LNCaP clone FGC (cell line): Measurements from ENCODE around the gene AIFM3.
"Not testable (repeated sequence)": the region's sequence is repeated elsewhere in the genome, so short reads cannot be mapped to it uniquely, and the experiment has no call there.

Experiments used
- DNase-seq: peaks from one replicate; pipeline ENCODE4 v3.0.0-alpha.2; 2011; ENCODE audit warnings: low read depth
- H3K4me3 ChIP-seq: 2 replicates; pipeline ENCODE4 v1.5.1; 2011; ENCODE audit warnings: mild to moderate bottlenecking, low read depth, low read length, control low read depth
- TF ChIP-seq, protein P1 (sequence below): IDR thresholded peaks from 2 replicates; pipeline ENCODE4 v1.5.1; 2012; ENCODE audit warnings: mild to moderate bottlenecking; ENCODE audit not compliant: control insufficient read depth, insufficient read depth; ENCODE audit errors: extremely low read depth

AIFM3 gene

GRCh38 chr22:20927940-20928572, 39.0 kb upstream of the AIFM3 start:
- TF ChIP-seq, protein P1, sequence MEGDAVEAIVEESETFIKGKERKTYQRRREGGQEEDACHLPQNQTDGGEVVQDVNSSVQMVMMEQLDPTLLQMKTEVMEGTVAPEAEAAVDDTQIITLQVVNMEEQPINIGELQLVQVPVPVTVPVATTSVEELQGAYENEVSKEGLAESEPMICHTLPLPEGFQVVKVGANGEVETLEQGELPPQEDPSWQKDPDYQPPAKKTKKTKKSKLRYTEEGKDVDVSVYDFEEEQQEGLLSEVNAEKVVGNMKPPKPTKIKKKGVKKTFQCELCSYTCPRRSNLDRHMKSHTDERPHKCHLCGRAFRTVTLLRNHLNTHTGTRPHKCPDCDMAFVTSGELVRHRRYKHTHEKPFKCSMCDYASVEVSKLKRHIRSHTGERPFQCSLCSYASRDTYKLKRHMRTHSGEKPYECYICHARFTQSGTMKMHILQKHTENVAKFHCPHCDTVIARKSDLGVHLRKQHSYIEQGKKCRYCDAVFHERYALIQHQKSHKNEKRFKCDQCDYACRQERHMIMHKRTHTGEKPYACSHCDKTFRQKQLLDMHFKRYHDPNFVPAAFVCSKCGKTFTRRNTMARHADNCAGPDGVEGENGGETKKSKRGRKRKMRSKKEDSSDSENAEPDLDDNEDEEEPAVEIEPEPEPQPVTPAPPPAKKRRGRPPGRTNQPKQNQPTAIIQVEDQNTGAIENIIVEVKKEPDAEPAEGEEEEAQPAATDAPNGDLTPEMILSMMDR, result no peak
- no peak for DNase-seq
- H3K4me3 ChIP-seq, result no peak overlapping the region

- TF ChIP-seq, protein P1, result no peak
- no peak for DNase-seq
These were observed 38.5 kb upstream of the AIFM3 start for GRCh38 chr22:20928573-20928967.

GRCh38 chr22:20930004-20930403, 37.1 kb upstream of the AIFM3 start:
- DNase-seq, result no peak
- TF ChIP-seq, protein P1, result no peak
- no peak overlapping the region for H3K4me3 ChIP-seq

More at GRCh38 chr22:20928573-20928967, 38.5 kb upstream of the AIFM3 start:
- H3K4me3 ChIP-seq, result no peak overlapping the region

- H3K4me3 ChIP-seq, DNase-seq: not testable (repeated sequence)
These were observed 36.6 kb upstream of the AIFM3 start for GRCh38 chr22:20930435-20930834.

DNA sequence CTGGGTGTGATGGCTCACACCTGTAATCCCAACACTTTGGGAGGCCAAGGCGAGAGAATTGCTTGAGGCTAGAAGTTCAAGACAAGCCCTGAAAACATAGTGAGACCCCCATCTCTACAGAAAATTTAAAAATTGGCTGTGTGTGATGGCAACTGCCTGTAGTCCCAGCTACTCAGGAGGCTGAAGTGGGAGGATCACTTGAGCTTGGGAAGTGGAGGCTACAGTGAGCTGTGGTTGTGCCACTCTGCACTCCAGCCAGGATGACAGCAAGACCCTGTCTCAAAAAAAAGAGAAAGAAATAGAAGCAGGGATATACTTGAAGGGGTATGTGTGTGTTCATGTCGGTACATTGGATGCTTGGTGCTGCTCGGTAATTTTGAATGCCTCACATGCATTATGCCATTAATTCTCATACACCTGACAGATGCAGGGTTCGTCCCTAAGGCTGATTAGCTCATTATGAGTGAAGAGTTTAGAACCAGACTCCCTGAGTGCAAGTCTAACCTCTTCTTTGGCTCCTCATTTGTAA, 35.9 kb upstream of the AIFM3 start:
- DNase-seq, result no peak
- H3K4me3 ChIP-seq, result no peak overlapping the region
- TF ChIP-seq, protein P1, result no peak

GRCh38 chr22:20933910-20934309, 33.1 kb upstream of the AIFM3 start:
- no peak overlapping the region for H3K4me3 ChIP-seq
- DNase-seq, result no peak
- TF ChIP-seq, protein P1, result no peak

DNA sequence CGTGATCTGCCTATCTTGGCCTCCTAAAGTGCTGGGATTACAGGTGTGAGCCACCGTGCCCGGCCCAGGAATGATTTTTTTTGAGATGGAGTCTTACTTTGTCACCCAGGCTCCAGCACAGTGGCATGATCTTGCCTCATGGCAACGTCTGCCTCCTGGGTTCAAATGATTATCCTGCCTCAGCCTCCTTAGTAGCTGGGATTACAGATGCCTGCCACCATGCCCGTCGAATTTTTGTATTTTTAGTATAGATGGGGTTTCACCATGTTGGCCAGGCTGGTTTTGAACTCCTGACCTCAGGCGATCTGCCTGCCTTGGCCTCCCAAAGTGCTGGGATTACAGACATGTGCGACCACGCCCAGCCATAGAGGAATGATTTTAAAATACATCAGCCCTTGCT, 32.0 kb upstream of the AIFM3 start:
- not testable (repeated sequence) for DNase-seq

DNA sequence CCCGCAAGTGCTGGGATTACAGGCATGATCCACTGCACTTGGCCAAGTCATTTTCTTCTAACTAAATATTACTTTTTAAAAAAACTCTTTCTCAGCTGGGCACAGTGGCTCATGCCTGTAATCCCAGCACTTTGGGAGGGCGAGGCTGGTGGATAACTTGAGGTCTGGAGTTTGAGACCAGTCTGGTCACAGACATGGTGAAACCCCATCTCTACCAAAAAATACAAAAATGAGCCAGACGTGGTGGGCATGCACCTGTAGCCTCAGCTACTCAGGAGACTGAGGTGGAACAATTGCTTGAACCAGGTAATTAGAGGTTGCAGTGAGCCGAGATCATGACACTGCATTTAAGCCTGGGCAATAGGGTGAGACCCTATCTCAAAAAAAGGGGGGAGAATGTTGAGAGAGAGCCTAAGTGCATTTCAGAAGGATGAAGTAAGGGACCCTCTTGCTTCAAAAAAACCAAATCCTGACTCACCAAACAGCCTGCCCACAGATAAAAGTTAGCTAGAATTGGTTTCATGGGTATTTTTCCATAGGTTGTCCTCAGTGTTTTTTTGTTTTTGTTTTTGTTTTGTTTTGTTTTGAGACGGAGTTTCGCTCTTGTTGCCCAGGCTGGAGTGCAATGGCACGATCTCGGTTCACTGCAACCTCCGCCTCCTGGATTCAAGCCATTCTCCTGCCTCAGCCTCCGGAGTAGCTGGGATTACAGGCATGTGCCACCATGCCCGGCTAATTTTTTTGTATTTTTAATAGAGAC, 31.1 kb upstream of the AIFM3 start:
- H3K4me3 ChIP-seq, DNase-seq: not testable (repeated sequence)

More for the DNA sequence above, 32.0 kb upstream of the AIFM3 start:
- not testable (repeated sequence) for H3K4me3 ChIP-seq
